RWPE2 (cell line): ENCODE measurements around the gene ATN1.

Experiments
- ATAC-seq: fragments of 200-7000 bp; cut with Tn5 transposase; 3 replicates; pipeline ENCODE4 v1.9.1; 2021; ENCODE audit warnings: low read depth
- DNase-seq: peaks from one replicate; pipeline ENCODE4 v3.0.0-alpha.2; 2020; ENCODE audit warnings: low spot score
- H3K27ac ChIP-seq: fragments of 450-650 bp; 2 replicates; pipeline ENCODE4 v1.5.1; 2017; ENCODE audit warnings: mild to moderate bottlenecking; ENCODE audit not compliant: poor library complexity, severe bottlenecking
- H3K27me3 ChIP-seq: fragments of 250-450 bp; sonication (Bioruptor Pico); 2 replicates; pipeline ENCODE4 v1.5.1; 2021; ENCODE audit warnings: mild to moderate bottlenecking, moderate library complexity; ENCODE audit not compliant: insufficient read depth, poor library complexity, severe bottlenecking
- H3K36me3 ChIP-seq: fragments of 250-450 bp; sonication (Bioruptor Pico); 2 replicates; pipeline ENCODE4 v1.5.1; 2020; ENCODE audit warnings: low read depth, mild to moderate bottlenecking, moderate library complexity
- H3K4me1 ChIP-seq: fragments of 250-450 bp; sonication (Bioruptor Pico); 2 replicates; pipeline ENCODE4 v1.5.1; 2021; ENCODE audit warnings: mild to moderate bottlenecking, moderate library complexity; ENCODE audit not compliant: insufficient read depth, poor library complexity, severe bottlenecking
- H3K4me3 ChIP-seq: fragments of 250-450 bp; sonication (Bioruptor Pico); 2 replicates; pipeline ENCODE4 v1.5.1; 2021; ENCODE audit warnings: mild to moderate bottlenecking, moderate library complexity; ENCODE audit not compliant: severe bottlenecking
- H3K9me3 ChIP-seq: fragments of 250-450 bp; sonication (Bioruptor Pico); 2 replicates; pipeline ENCODE4 v1.5.1; 2021; ENCODE audit warnings: mild to moderate bottlenecking, moderate library complexity; ENCODE audit not compliant: severe bottlenecking
- CTCF ChIP-seq: fragments of 450-650 bp; IDR thresholded peaks from one replicate; pipeline ENCODE4 v1.5.1; 2017; ENCODE audit warnings: mild to moderate bottlenecking, moderate library complexity; ENCODE audit not compliant: poor library complexity, severe bottlenecking

Gene ATN1

GRCh38 chr12:6962285-6963015 is 34.7 kb downstream of the ATN1 start:
- Histone ChIP-seq H3K27ac (peak overlapping the region; percentile 87), H3K4me1 (peaks cover 23% of the 10 kb centered on the region), H3K36me3 (peaks cover 37% of the 10 kb centered on the region), H3K27me3 (no peaks in the 10 kb centered on the region), H3K9me3 (no peaks in the 10 kb centered on the region), H3K4me3 (peak overlapping the region; percentile 95)
- ATAC-seq (peak; percentile 6; the same call in 2 of the 3 replicates), DNase-seq (peak; percentile 67)
- TF ChIP-seq CTCF = peak; percentile 41

DNA sequence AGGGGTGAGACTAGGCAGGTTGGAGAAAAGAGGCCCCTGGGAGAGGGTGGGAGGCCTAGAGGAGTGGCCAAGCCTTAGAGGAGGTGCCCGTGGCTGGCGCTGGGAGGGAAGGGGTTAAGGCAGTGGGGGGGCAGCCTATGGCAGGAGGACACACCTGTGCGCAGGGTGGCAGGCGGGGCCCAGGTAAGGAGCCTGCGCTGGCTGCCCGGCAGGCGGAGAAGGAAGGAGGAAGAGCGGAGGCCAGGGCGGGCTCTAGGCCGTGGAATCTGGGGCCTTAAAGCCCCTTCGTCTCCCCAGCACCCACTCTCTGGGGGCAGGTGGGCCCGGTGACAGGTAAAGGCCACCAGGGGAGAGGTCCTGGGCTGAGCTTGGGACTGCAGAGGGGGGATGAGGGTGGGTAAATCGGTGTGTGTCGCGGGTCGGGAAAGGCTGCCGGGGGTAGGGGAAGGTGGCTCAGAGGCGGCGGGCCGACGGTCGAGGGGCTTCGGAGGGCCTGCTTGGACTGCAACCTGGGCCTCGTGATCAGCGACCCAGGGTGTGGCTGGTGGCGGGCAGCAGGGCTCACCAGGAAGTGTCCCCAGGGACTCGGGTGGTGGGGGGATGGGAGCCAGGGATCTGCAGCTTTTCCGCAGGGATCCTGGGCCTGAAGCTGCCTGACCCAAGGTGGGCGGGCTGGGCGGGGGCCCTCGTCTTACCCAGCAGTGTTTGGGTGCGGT is 35.4 kb downstream of the ATN1 start:
- no peak for TF ChIP-seq CTCF
- no peaks in the 10 kb centered on the region for H3K27me3 ChIP-seq
- H3K4me3 ChIP-seq = peak overlapping the region; percentile 95
- H3K4me1 ChIP-seq = peaks cover 23% of the 10 kb centered on the region
- H3K9me3 ChIP-seq = no peaks in the 10 kb centered on the region
- peak overlapping the region; percentile 87 for H3K27ac ChIP-seq
- peaks cover 45% of the 10 kb centered on the region for H3K36me3 ChIP-seq
- DNase-seq = peak; percentile 96
- peak; percentile 77 for ATAC-seq

GRCh38 chr12:6963791-6964413 is 36.1 kb downstream of the ATN1 start:
- DNase-seq (peak; percentile 60), ATAC-seq (no peak)
- Histone ChIP-seq H3K4me3 (peak overlapping the region; percentile 95), H3K27me3 (no peaks in the 10 kb centered on the region), H3K36me3 (peaks cover 52% of the 10 kb centered on the region), H3K27ac (peak overlapping the region; percentile 87), H3K4me1 (peaks cover 25% of the 10 kb centered on the region), H3K9me3 (no peaks in the 10 kb centered on the region)
- no peak for TF ChIP-seq CTCF

- Histone ChIP-seq H3K27me3 (no peaks in the 10 kb centered on the region), H3K36me3 (peaks cover 59% of the 10 kb centered on the region), H3K27ac (peak overlapping the region; percentile 87), H3K4me3 (peak overlapping the region; percentile 95), H3K4me1 (peaks cover 29% of the 10 kb centered on the region), H3K9me3 (no peaks in the 10 kb centered on the region)
- TF ChIP-seq CTCF = no peak
- no peak; the same call in 2 of the 3 replicates for ATAC-seq
- DNase-seq = no peak
Observed at GRCh38 chr12:6964605-6965025, 36.9 kb downstream of the ATN1 start.
